ENCODE results near the gene DYNC1LI1.

GRCh38 chr3:32577581-32578556 lies 7.2 kb upstream of the DYNC1LI1 start:
- no peak for TF ChIP-seq CTCF (IDR thresholded peaks at IDR 0.05)
- no peak for TF ChIP-seq EZH2 (IDR thresholded peaks at IDR 0.05; ENCODE audit: borderline replicate concordance, insufficient read depth, low read depth, low read length, poor library complexity, severe bottlenecking)

All from B cell (primary cell).